ENCODE data around the gene FMN2.
"Not testable (repeated sequence)": the region's sequence is repeated elsewhere in the genome, so short reads cannot be mapped to it uniquely, and the experiment has no call there.

FMN2 gene

DNA sequence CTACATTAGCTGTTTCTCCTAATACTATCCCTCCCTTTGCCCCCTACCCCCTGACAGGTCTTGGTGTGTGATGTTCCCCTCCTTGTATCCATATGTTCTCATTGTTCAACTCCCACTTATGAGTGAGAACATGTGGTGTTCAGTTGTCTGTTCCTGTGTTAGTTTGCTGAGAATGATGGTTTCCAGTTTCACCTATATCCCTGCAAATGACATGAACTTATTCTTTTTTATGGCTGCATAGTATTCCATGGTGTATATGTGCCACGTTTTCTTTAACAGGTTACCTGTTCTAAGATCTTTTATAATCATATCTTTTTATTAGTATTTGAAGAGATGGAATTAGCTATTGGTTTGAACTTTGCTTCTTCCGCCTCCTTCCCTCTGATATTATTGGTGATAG, 172.8 kb downstream of the FMN2 start:
- not testable (repeated sequence) for DNase-seq

DNA sequence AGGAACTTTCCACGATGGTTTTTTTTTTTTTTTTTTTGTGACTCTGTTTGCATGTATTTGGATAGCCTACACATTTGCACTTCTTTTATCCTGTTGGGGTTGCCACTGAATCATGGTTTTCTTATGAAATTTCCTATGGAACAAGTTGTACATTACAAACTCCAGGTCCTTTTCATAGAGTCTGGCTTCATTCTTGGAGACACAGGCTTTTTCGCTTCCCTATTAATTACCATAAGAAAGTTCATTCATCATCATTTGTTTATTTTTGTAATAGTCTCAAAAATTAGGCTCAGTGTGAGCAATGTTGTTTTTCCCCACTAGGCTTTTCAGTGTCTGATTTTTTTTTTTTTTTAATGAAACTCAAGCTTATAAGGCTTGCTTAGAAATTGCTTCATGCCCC, 179.4 kb downstream of the FMN2 start:
- DNase-seq, result no peak

DNA sequence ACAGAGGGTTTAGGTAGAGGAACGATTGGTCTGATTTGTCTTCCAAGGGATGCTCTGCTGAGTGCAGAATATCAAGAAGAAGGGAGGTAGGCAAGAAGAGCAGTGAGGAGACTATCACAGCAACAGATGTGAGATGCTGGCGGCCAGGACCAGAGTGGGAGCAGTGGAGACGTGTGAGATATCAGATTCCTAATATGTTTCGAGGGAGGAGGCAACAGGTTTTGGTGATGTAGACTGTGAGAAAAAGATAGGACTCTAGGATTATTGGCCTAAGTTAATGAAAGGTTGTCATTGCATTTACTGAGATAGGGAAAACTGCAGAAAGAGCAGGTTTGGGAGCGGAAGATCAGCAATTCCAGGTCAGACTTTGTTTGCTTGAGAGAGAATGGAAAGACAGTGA, 182.9 kb downstream of the FMN2 start:
- no peak for DNase-seq

DNA sequence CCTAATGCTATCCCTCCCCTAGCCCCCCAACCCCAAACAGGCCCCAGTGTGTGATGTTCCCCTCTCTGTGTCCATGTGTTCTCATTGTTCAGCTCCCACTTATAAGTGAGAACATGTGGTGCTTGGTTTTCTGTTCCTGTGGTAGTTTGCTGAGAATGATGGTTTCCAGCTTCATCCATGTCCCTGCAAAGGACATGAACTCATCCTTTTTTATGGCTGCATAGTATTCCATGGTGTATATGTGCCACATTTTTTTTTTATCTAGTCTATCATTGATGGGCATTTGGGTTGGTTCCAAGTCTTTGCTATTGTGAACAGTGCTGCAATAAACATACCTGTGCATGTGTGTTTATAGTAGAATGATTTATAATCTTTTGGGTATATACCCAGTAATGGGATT, 183.5 kb downstream of the FMN2 start:
- not testable (repeated sequence) for DNase-seq

DNA sequence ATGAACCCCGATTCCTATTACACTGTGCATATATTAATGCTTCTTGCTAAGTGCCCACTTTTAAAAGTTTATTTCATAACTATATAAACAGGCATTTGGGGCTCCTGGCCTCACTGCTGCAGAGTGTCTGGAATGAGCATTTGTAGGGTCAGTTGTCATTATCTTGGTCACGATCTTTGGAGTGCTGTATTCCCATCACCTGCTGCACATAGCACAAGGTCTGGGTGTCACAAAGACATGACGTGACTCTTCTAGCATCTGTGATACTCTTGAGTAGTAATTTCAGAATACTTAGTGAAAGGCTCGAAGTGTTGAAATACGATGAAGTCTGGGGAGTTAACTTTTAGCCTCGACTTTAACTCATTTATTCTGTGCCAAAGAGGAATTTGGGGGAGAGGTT, 186.4 kb downstream of the FMN2 start:
- DNase-seq, result no peak

DNA sequence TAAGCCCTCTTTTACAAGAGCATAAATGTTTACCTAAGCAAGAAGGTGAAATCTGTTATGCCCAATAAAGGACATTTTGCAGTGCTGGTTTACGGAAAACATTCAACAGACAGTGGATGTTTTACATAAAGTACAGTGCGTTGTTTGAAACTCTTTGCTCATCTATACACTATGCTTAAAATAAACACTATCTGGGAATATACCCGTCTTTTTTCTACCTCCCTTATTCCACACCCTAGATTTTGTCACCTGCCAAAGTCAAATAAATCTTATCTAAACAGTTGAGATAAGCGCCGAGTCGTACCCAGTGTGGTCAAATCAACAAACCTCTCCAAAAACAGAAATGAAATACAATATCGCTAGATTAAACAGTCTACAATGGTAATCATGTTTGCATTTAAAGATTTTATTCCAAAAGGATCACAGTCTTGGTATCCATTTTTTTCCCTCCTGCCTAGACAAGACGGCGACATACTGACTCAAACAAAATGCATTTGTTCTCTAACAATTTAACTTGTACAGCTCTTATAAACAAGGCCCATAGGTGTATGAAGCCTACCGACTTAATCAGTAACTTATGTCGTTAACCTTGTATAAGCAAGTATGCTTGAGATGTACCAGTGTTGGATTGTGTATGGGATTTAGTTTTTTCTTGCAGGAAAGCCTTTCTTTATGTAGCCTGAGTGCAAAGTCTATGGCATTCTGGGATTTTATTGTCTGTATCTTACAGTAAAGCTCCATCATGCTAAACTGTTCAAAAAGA, 189.1 kb downstream of the FMN2 start:
- DNase-seq, result no peak

DNA sequence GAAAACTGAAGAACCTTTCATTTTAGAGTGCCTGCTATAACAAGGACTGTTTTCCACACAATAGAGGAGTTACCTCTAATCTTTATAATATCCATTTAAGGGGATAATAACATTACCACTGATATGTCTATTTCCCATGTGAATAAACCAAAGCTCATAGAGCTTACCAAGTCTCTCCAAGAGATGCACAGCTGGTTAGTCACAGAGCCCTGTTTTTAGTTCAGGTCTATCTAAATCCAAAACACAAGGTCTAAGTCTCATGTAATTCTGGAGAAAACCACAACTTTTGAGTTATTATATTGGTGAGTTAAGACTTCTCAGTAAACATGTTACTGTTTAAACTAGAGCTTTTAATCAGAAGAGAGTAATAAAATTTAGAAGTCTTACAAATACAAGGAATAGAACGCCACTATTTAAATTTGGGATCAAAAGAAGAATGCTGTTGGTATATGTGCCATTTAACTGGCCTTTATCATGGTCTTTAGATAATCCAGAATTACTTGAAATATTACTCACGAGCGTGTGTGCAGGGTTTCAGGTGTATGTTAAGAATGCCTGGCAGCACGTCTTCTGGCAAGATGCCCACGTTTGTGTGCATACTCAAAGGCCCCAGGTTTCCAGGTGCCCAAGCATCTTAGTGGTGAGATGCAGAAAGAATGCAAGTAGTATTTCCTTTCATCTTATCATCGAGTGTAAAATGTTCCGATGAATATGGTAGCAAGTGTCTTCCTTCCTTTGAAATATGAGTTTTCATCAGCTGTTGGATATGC, 190.6 kb downstream of the FMN2 start:
- DNase-seq, result no peak

DNA sequence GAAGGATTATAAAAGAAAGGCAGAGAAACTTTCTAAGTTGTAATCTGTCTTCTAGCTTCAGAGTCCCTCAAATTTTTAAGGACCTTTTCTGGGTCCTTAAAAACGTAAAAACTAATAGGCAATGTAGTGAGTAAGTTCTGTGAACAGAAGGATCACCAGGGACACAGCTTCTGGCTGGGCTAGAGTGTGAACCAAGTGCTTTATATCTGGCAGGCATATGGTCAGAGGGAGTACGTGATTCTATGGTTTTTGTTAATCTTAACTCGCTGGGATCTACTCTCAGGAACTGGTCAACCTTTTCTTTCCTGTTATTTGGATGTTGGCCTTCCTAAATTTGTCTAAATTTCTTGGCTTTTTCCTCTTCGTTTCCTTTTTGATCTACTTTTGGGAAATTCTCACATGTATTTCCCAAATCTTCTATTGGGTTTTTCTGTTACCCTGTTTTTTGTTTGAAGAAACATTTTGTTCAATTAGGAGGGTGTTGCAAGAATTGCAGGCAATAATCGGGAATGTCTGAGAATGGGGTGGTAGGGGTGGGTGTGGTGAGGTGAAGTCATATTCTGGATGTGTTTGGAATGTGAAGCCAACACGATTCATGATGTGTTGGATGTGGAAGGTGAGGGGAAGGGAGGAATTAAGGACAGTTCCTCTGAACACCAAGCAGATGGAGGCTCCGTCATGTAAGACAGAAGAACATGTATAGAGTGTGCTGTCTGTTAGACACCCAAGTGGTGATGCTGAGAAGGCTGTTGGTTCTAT, 193.2 kb downstream of the FMN2 start:
- DNase-seq, result no peak

DNA sequence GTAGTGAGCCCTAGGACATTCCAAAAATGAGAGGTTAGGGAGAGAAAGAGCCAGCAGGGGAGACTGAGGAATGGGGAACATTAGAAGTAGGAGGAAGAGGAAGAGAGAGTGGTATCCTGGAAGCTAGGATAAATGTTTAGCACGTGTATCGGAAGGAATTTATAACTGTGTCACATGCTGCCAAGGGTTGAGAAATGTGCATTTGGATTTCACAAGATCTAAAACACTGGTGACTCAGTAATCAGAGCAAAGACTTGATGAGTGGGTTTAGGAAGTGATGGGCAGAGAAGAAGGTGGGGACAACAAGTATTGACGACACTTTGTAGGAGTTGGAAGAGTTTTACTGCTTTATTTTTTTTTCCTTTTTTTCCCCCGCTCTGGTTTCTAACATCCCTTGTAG, 193.9 kb downstream of the FMN2 start:
- DNase-seq, result no peak

DNA sequence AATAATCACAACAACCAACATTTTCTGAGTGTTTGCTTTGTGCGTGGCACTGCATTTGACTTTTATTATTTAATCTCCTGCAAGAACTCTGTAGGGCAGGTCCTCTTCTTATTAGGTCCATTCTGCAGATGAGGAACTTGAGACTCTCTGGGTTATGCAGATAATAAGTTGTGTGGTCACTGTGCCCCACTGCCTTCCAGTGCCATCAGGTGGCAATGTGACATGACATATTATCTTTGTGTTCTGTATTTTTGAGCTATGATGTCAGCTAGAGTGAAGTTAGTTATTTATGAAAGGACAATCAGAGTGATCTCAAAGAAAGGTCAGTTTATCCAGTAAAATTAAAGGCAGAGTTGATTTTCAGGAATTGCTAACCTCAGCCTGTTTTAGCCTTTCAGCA, 196.0 kb downstream of the FMN2 start:
- DNase-seq, result no peak

DNA sequence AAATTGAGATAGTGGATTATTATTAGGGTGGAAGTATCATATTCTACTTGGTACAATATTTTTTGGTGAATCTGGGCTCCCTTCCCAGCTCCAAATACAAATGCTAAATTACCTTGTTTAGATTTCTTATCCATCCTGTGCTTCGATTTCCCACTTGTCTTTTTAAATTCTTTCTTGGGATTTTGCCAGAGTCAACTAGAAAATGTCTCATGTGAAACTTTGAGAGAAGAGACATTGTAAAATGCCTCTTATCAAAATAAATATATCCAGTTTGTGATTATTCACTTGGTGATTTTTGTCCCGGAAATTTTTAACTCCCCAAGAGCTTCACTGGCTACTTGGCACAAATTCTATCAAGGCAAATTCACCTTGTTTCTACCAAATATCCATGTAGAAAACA, 202.0 kb downstream of the FMN2 start:
- DNase-seq, result no peak

DNA sequence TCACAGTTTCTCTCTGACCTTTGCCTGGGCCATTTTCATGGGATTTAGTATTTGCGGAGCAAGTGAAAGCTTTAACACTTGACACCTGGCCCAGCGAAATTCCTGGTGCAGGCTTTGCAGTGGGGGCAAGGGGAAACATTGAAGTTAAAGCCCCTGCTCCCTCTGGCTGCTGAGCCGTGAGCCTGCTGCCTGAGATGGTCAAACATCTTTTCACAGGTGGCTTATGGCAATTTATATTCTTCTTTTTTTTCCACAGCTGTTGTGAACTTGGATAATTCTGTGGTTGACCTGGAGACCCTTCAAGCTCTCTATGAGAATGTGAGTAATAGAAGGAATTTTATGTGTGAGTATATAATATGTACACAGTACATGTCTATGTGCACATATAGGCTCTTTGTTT, 202.9 kb downstream of the FMN2 start:
- no peak for DNase-seq

DNA sequence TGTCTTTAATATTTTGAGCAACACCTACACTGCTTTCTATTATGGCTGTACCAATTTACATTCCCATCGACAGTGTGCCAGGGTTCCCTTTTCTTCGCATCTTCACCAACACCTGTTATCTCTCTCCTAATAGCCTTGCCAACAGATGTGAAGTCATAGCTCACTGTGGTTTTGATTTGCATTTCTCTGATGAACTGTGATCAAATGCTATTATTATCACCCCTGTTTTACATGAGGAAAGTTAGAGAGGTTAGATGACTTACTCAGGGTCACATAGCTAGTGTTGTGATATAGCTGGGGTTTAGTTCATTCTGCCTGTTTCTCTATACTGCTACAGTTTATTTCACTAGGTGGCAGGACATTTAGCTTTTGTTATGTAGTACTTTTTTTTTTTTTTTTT, 204.1 kb downstream of the FMN2 start:
- no peak for DNase-seq

DNA sequence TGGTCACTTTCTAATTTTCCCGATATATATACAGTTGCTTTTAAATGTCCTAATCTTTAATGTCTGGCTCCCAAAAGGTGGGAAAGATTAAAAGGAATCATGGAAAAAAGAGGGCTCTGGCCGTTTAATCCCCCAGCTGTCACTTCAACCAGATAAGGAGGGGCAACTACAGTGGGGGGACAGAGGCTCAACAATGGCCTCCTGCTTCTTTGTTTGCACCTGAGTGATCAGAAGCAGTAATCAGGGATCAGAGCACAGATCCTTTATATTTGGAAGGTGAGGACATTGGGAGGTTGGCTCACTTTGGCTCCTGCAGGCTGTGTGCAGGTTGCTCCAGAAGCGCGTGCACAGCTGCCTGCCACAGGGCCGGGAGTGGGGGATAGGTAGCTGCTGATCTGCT, 212.8 kb downstream of the FMN2 start:
- DNase-seq, result no peak

DNA sequence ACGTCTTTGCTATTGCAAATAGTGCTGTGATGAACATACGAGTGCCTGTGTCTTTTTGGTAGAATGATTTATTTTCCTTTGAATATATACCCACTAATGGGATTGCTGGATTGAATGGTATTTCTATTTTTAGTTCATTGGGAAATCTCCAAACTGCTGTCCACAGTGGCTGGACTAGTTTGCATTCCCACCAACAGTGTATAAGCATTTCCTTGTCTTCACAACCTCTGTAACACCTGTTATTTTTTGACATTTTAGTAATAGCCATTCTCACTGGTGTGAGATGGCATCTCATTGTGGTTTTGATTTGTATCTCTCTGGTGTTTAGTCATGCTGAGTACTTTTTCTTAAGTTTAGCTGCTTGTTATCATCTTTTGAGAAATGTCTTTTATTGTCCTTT, 215.0 kb downstream of the FMN2 start:
- no peak for DNase-seq

DNA sequence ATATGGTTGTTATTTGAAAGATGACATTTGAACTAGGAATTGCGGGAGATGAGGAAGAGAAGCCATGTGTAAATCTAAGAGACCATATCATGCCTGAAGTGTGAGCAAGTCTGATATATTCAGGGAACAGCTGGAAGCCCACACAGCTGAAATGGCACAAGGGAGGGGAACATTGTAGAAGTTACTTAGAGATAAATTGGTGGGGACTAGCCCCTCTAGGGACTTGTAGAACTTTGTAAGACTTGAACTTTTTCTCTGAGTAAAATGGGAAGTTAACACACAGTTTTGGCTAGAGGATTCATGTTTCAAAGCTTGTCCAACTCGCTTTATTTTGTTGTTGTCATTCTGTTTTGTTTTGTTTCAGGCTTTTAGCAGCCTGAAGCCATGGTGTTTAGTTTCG, 216.4 kb downstream of the FMN2 start:
- DNase-seq, result no peak

DNA sequence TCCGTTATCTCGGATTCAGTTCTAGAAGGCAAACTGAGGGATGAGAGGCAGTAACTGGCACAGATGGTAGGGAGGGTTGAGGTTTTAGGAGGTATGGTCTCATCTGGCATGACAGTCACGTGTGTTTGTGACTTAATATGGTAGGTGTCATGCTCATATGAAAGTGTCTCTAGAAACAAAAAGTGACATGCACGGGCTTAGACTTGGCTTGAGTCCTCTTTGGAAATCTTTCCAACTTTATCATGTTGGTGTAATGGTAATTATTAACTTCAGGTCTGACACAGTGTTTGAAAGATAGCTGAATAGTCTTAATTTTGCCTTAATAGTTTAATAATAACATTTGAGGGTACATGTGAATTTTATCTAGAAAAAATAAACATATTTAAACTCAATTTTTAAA, 218.1 kb downstream of the FMN2 start:
- DNase-seq, result no peak

DNA sequence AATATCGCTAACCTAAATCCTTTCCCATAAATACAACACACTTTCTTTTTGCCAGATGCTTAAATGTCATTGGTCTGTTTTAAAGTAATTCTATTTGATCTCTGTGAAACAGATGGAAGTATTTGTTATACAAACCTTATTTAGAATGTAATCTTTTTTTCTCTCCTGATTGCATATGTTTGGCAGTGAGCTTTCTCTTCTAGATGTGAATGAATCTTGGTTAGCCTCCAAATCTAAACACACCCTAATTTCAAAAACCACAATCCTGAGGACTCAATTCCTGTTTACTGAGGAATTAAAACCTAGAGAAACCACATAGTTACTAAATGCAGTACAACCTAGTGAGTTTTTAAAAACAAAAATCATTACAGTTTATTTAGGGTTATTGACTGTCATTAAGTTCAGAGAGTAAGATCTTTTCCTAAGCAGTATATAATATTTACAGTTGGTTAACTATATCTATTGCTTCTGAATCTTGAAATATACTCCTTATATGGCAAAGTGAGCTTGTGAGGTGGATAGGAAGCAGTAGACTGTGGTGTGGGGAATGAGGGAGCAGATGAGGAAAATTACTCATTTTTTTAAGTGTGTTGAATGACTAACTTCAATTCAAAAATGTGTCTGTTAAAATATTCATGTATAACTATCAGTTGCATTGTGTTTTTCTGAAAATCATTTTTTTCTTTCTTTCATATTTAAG, 218.7 kb downstream of the FMN2 start:
- no peak for DNase-seq

DNA sequence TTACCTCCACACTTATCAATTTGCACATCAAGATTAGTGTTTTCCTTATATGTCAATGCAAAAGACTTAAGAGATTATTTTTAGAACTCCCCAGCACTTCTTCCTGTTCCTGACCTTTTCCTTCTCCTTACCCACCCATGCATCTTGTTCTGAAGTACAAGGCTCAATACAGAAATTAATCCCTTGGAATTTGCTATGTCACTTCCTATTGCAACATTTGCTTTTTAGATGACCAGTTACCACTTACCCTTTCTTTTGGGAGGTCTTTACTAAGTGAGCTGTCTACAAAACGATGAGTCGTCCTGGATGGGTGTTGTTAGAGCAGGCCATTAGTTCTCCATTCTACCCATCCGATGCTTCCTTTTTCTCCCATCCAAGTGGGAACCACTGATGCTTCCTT, 221.2 kb downstream of the FMN2 start:
- no peak for DNase-seq

DNA sequence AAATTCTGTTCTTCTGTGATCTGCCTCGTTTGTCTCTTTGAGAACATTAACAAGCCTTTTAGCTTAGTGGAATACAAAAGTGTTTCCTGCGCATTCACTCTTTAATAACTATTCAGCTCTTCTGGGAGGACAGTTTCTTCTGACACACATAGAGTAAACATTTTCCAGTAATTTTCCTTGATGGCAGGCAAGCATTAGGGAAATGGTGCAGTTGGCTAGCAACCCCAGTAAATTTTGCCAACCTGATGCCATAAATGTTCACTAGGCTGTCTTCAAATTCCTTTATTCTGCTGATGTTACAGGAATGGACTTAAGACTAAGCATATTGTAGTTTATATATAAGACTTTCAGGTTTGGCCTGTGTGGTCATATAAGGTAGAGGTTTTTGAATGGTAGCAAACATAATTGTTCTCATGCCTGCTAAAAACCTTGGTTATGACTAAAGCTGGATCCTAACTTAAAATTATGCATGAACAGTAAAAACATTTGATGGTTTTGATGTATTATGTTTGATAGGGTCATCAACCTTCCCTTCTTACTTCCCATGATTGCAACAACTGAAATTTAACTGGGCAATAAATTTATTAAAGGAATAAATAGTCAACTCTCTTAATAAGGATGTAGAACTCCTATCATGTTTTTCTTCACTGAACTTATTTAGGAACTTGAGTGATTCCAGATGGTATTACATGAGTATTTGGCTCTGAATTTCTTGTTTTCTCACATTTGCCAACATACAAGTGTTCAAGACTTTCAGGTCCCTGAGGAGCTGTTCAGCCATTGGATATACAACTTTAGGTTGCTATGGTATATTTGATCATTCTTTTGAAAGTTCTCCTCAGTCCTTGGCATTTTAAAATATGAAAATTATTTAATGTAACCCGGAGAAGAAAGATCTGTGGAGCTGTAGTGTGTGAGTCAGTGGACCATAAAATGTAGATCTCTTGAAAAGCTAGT, 223.4 kb downstream of the FMN2 start:
- DNase-seq, result no peak

DNA sequence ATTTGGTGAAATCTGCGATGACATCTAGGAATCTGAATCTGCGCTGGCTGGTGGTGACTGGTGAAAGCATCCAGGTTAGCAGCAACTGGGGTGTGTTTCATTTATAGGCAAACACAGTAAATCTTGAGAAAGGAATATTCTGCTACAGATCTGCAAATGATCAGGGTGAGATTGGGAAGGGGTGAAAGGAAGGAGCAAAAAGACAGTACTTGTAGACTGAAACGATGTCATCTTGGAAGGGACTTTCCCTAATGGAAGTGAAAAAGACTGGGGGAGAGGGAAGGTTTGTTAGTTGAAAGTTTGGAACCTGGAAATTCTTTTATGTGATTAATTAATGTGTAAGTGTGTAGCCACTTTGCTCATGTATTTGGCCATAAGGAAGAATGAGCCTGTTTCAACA, 228.3 kb downstream of the FMN2 start:
- DNase-seq, result no peak

DNA sequence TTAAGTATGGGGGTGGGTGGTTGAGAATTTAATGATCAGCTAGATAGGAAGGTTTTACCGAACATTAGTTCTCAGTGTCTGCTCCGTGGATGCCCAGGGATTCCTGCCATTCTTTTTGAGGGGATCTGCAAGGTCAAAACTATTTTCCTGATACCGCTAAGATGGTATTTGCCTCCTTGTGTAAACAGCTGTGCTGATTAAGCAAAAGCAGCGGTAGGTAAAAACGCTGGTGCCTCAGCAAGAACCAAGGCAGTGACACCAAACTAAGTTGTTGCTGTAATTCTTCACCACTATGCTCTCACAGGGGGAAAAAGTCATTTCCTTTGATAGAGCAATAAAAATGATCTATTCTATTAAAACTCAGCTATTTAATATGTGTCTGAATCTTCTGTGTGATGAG, 229.0 kb downstream of the FMN2 start:
- DNase-seq, result no peak
